Sigmoid colon (tissue), 4 donors: ENCODE results near the gene KAT2B.

ENCODE experiments used
- CTCF ChIP-seq, 4 experiments: fragments of 450-650 bp in 3 of 4; fragments of 200-600 bp in 1 of 4; IDR thresholded peaks; one replicate each; pipeline ENCODE4 v1.5.1; 2016 to 2019; ENCODE audit warnings: antibody characterized with exemption in 4 of 4, mild to moderate bottlenecking in 3 of 4, moderate library complexity in 2 of 4
- POLR2AphosphoS5 ChIP-seq, 4 donors: sonication (generic); formaldehyde crosslinking; IDR thresholded peaks; one replicate each; pipeline ENCODE4 v1.6.1; 2017; ENCODE audit warnings: antibody characterized with exemption in 4 of 4

- TF ChIP-seq CTCF (IDR thresholded peaks at IDR 0.05) = no peak
- TF ChIP-seq POLR2AphosphoS5 (IDR thresholded peaks at IDR 0.05) = no peak
Observed at GRCh38 chr3:20059929-20060328, 19.7 kb downstream of the KAT2B start.
